GM18861 (cell line): ENCODE results near the gene MAGIX.
A peak's percentile ranks its signal among the peaks of the same experiment; 100 is the strongest.
"Not testable (repeated sequence)": the region's sequence is repeated elsewhere in the genome, so short reads cannot be mapped to it uniquely, and the experiment has no call there.

Experiments used
- ATAC-seq: cut with Tn5 transposase; IDR thresholded peaks from one replicate; pipeline ENCODE4 v1.9.1; 2021; ENCODE audit not compliant: unreplicated experiment

Gene MAGIX

DNA sequence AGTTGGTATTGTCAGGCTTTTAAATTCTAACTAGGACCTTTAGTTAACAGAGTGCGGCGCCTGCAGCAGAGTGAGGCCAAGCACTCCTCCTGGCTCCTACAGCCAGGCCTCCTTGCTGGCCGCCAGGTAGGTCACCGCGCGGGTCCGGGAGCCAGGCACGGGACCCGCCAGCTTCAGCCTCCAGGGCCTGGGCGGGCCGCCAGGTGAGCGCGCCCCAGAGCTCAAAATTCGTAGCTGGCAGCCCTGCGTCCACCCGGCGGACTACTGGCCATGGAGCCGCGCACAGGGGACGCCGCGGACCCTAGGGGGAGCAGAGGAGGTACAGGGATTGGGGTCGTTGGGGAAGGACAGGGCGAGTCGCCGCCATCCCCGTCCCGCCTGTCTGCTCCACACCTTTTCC lies at the start of gene MAGIX:
Gene MAGIX, plus strand, starts transcription at position 139 of the 400 bp plus-strand sequence. Its CDS starts 132 bp downstream, at position 271.
- ATAC-seq = no peak

- no peak for ATAC-seq
These were observed 46.5 kb upstream of the MAGIX start for GRCh38 chrX:49116076-49116475.

DNA sequence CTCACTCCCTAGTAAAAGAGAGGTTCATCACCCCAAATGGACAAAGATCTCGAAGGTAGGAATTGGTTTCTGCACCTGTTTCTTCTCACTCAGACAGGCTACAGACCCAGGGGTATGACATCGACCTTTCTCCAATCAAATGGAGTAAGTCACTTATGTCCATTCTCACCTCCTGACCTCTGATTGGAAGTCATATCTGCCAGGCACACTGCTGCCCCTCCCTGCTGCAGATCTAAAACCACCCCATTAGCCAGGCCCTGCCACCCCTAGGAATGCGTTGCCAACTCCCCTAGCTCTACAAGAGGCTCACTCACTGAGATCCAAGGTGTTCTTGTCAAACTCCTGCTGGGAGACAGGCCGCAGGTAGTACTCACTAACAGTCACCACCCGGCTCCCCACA lies 45.8 kb upstream of the MAGIX start:
- ATAC-seq = no peak

DNA sequence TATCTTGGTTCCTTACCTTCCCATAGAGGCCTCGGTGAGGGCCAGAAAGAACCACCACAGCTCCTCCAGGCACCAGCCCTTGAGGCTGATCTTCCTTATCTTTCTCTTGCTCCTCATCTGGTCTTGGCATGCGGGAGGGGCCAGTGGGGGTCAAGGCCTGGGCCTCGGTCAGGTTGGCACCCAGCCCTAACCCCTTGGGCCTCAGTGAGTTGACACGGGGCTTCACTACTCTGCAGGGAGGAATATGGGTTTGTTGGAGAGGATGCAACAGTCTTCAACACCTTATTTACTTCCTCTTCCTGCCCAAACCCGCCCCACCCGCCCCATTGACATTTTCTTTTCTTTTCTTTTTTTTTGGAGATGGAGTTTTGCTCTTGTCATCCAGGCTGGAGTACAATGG lies 45.0 kb upstream of the MAGIX start:
- no peak for ATAC-seq

GRCh38 chrX:49120091-49120490 lies 42.5 kb upstream of the MAGIX start:
- ATAC-seq = no peak

DNA sequence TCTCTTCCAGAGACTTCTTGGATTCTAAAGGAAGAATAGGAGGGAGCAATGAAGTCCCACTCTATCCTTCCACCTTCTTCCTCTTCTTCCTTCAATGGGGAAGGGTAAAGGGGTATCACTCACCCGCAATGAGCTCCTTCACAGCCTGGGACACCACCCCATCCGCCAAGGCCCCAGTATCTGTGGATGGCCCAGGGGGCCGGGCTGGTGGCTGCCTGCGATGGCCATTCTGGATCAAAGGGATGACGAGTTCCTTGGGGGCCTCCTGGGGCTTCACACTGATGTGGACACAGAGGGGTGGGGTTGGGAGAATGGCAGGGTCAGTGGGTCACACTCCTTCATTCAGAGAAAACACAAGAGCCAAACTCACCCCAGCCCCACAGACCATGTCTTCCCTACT lies 40.1 kb upstream of the MAGIX start:
- no peak for ATAC-seq

DNA sequence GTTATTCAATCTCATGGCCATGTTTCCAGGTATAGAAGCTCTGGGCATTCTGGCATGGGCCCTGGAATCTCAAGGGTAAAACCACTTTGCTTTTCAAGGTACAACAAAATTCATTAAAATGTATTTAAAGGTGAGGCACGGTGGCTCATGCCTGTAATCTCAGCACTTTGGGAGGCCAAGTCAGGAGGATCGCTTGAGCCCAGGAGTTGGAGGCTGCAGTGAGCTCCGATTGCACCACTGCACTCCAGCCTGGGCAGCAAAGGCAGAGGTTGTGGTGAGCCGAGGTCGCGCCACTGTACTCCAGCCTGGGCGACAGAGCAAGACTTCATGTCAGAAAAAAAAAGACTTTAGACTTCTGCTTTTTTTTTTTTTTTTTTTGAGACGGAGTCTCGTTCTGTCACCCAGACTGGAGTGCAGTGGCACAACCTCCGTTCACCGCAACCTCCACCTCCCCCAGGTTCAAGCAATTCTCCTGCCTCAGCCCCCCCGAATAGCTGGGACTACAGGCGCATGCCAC lies 34.8 kb upstream of the MAGIX start:
- not testable (repeated sequence) for ATAC-seq

- ATAC-seq = no peak
These were observed 33.1 kb upstream of the MAGIX start for GRCh38 chrX:49129427-49129826.

- not testable (repeated sequence) for ATAC-seq
These were observed 30.3 kb upstream of the MAGIX start for GRCh38 chrX:49132275-49132674.

DNA sequence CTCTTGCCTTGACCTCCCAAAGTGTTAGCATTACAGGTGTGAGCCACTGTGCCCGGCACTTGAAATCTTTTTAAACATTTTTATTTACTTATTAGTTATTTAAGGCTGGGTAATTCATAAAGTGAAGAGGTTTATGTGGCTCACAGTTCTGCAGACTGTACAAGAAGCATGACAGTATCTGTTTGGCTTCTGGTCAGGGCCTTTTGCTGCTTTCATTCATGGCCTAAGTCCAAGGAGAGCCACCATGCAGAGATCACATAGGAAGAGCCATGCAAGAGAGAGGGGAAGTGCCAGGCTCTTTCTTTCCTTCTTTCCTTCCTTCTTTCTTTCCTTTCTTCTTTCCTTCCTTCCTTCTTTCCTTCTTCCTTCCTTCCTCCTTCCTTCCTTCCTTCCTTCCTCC lies 28.8 kb upstream of the MAGIX start:
- ATAC-seq = no peak

DNA sequence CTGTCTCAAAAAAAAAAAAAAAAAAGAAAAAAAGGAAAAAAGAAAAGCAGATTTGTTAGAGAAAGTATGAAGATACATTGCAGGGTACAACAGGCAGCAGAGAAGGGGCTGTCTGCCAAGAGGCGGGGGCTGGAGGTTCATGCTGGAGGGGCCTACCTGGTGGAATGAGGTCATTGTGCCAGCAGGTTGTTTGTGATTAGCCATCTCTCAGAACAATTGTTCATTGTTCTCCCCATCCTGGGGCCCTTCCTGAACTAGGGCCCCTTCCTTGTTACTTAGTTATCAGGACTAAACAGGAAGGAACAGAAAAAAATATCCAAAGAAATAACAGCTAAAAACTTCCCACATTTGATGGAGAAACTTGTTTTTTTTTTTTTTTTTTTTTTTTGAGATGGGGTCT lies 25.1 kb upstream of the MAGIX start:
- no peak for ATAC-seq

DNA sequence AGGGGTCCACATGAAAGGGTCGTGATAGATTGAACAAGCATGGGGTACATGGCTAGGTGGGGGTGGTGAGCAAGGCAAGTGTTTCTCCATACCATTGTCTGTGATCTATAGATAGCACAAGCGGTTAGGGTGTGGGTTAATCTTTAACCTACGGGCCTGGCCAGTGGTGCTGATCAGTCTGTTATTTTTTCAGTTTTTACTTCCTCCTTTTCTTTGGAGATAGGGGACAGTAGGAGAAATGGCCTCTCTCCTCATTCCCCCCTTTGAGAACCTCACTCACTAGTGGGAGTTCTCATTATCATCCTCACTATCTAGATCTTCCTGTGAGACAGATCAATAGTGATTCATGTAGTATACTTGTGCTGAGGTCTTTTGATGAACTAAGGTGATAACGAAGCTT lies 22.8 kb upstream of the MAGIX start:
- ATAC-seq = no peak

GRCh38 chrX:49142264-49142663 lies 20.3 kb upstream of the MAGIX start:
- not testable (repeated sequence) for ATAC-seq

GRCh38 chrX:49143154-49143553 lies 19.4 kb upstream of the MAGIX start:
- not testable (repeated sequence) for ATAC-seq

DNA sequence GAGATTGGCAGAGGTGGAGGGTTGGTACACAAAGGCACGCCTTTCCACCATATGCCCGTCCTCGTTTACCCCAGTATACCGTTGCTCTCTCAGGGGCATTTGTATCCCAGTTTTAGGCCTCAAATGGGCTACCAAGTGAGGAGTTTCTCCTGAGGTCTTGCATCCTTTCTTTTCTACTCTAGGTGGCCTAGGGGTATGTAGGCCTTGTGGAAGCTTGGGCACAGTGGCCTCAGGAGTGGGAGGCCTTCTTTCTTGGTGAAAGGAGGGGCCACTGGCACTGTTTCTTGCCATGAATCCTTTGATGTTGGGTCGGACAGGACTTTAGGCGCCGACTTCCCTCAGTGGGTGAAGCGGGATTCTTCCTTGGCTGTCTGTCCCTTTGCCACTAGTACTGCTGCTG lies 15.3 kb upstream of the MAGIX start:
- no peak for ATAC-seq

DNA sequence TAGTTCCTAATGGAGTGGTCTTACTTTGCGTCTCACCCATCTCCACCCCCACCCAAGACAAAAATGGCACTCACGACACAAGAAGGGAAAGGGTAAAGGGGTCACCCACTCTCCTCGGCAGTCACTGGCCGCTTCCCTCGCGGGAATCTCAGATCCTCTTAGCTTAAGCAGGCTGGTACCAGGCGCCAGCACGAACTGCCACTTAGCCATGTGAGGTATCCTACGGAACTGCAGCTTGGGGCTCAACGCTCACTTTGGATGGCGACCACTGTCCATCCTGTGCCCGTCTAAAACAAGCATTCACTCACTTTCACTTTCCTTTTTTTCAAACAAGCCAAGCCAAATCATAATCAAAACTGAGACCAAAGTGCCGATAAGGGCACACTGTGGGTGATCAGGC lies 14.6 kb upstream of the MAGIX start:
- no peak for ATAC-seq

GRCh38 chrX:49148390-49149100 lies 14.0 kb upstream of the MAGIX start:
- ATAC-seq = not testable (repeated sequence)

GRCh38 chrX:49149291-49149690 lies 13.3 kb upstream of the MAGIX start:
- not testable (repeated sequence) for ATAC-seq

GRCh38 chrX:49153467-49153866 lies 9.1 kb upstream of the MAGIX start:
- ATAC-seq = no peak

GRCh38 chrX:49155243-49155899 lies 7.2 kb upstream of the MAGIX start:
- no peak for ATAC-seq

GRCh38 chrX:49155900-49156837 lies 6.4 kb upstream of the MAGIX start:
- peak; percentile 74 for ATAC-seq
